ENCODE data around the gene LYPD6B. TPM values are rescaled to one million over a fixed set of nuclear protein-coding genes. Genes with fewer than 3 reads are reported as not detected.

The LYPD6B gene
- polyA plus RNA-seq, 3 donors: not detected

- Mint-ChIP-seq H3K4me1 (peaks cover 18% of the 10 kb centered on the region), H3K9me3 (peaks cover 0 to 1% (median 0%) of the 10 kb centered on the region in 7 donors), H3K27me3 (ENCODE audit: low read depth in 3 of 3) (peaks cover 5 to 16% (median 11%) of the 10 kb centered on the region in 3 donors), H3K27ac (no peak overlapping the region), H3K36me3 (no peaks in the 10 kb centered on the region), H3K4me3 (no peak overlapping the region)
- no peaks in the 10 kb centered on the region for H3K4me1 ChIP-seq (ENCODE audit: control insufficient read depth in 1 of 2, insufficient read depth in 2 of 2, low read length in 2 of 2)
- H3K36me3 ChIP-seq (replicated peaks in 1 of 2; ENCODE audit: control insufficient read depth in 1 of 2, insufficient read depth in 2 of 2, low read length in 2 of 2): no peaks in the 10 kb centered on the region
- H3K27me3 ChIP-seq (ENCODE audit: control insufficient read depth in 2 of 2, insufficient read depth in 2 of 2, low read length in 2 of 2): peaks cover 0 to 2% of the 10 kb centered on the region in 2 donors
- intact Hi-C loops (cut with micrococcal nuclease): no loop called here
- no peak for TF ChIP-seq CTCF (IDR thresholded peaks at IDR 0.05)
- H3K4me2 ChIP-seq (replicated peaks; ENCODE audit: extremely low read depth, low read length, poor library complexity, severe bottlenecking): no peak overlapping the region
- 72% methylated on average over 7 of the region's 10 CpGs for WGBS (ENCODE audit: insufficient coverage)
- H3K4me3 ChIP-seq (replicated peaks in 1 of 3; ENCODE audit: low read depth in 2 of 3, low read length in 3 of 3): no peak overlapping the region
- H4K20me1 ChIP-seq (ENCODE audit: insufficient read depth, low read length): no peaks in the 10 kb centered on the region
- no peak overlapping the region for H3K27ac ChIP-seq (ENCODE audit: low read depth in 1 of 2, low read length in 2 of 2)
- no peak for DNase-seq
- no peaks in the 10 kb centered on the region for H3K9me3 ChIP-seq (replicated peaks in 1 of 2; ENCODE audit: control insufficient read depth in 1 of 2, insufficient read depth in 1 of 2, low read length in 2 of 2)
- H3K9ac ChIP-seq (ENCODE audit: insufficient read depth, low read length, poor library complexity, severe bottlenecking): no peak overlapping the region
- no peak overlapping the region for H2AFZ ChIP-seq (ENCODE audit: insufficient read depth, low read depth, low read length, poor library complexity, severe bottlenecking)
- H3K79me2 ChIP-seq (ENCODE audit: insufficient read depth, low read length): no peaks in the 10 kb centered on the region
Observed at GRCh38 chr2:149145314-149146295, 107.1 kb downstream of the LYPD6B start.

- peaks cover 9% of the 10 kb centered on the region in 2 donors for H3K4me1 ChIP-seq (ENCODE audit: control insufficient read depth in 1 of 2, insufficient read depth in 2 of 2, low read length in 2 of 2)
- no peak overlapping the region for H2AFZ ChIP-seq (ENCODE audit: insufficient read depth, low read depth, low read length, poor library complexity, severe bottlenecking)
- Mint-ChIP-seq H3K27me3 (ENCODE audit: low read depth in 3 of 3) (peaks cover 5 to 16% (median 8%) of the 10 kb centered on the region in 3 donors), H3K9me3 (peaks cover 0 to 1% (median 0%) of the 10 kb centered on the region in 7 donors), H3K4me3 (no peak overlapping the region), H3K27ac (no peak overlapping the region), H3K4me1 (peaks cover 27% of the 10 kb centered on the region), H3K36me3 (peaks cover 0 to 4% of the 10 kb centered on the region in 2 donors)
- H3K4me2 ChIP-seq (replicated peaks; ENCODE audit: extremely low read depth, low read length, poor library complexity, severe bottlenecking): no peak overlapping the region
- no peak overlapping the region for H3K4me3 ChIP-seq (replicated peaks in 1 of 3; ENCODE audit: low read depth in 2 of 3, low read length in 3 of 3)
- H3K9ac ChIP-seq (ENCODE audit: insufficient read depth, low read length, poor library complexity, severe bottlenecking): no peak overlapping the region
- H3K36me3 ChIP-seq (replicated peaks in 1 of 2; ENCODE audit: control insufficient read depth in 1 of 2, insufficient read depth in 2 of 2, low read length in 2 of 2): no peaks in the 10 kb centered on the region
- 100% methylated on average over 1 of the region's 8 CpGs for WGBS (ENCODE audit: insufficient coverage)
- H3K27ac ChIP-seq (ENCODE audit: low read depth in 1 of 2, low read length in 2 of 2): no peak overlapping the region
- no peak for TF ChIP-seq CTCF (IDR thresholded peaks at IDR 0.05)
- H3K9me3 ChIP-seq (replicated peaks in 1 of 2; ENCODE audit: control insufficient read depth in 1 of 2, insufficient read depth in 1 of 2, low read length in 2 of 2): no peaks in the 10 kb centered on the region
- H4K20me1 ChIP-seq (ENCODE audit: insufficient read depth, low read length): no peaks in the 10 kb centered on the region
- no peaks in the 10 kb centered on the region for H3K79me2 ChIP-seq (ENCODE audit: insufficient read depth, low read length)
- intact Hi-C loops (cut with micrococcal nuclease): no loop called here
- no peak for DNase-seq
- H3K27me3 ChIP-seq (ENCODE audit: control insufficient read depth in 2 of 2, insufficient read depth in 2 of 2, low read length in 2 of 2): peaks cover 0 to 2% of the 10 kb centered on the region in 2 donors
Observed at GRCh38 chr2:149146876-149147275, 108.4 kb downstream of the LYPD6B start.
